Activated T-cell treated with anti-CD3 and anti-CD28 coated beads, Interleukin-2, amount 50 U/mL, for 48 hours (primary cell): Measurements from ENCODE around the gene LTC4S.
A peak's percentile ranks its signal among the peaks of the same experiment; 100 is the strongest.
"Not testable (repeated sequence)": the region's sequence is repeated elsewhere in the genome, so short reads cannot be mapped to it uniquely, and the experiment has no call there.

Source experiments
- DNase-seq, 2 experiments: peaks; one replicate each; pipeline ENCODE4 v3.0.0-alpha.2; 2020

Gene LTC4S

GRCh38 chr5:179793468-179794139 is at the start of gene LTC4S:
LTC4S (plus strand) TSS chr5:179793986; CDS start chr5:179794081, 95 bp downstream.
- DNase-seq, result peak in 1 of 2 experiments; percentile 43

- DNase-seq, result not testable (repeated sequence)
These were observed 49.7 kb upstream of the LTC4S start for GRCh38 chr5:179744106-179744505.

GRCh38 chr5:179746872-179747271 is 46.9 kb upstream of the LTC4S start:
- no peak for DNase-seq

GRCh38 chr5:179747811-179748210 is 46.0 kb upstream of the LTC4S start:
- DNase-seq, result no peak

- DNase-seq, result peak in 1 of 2 experiments; percentile 13
These were observed 43.8 kb upstream of the LTC4S start for GRCh38 chr5:179749857-179750508.

GRCh38 chr5:179753971-179754370 is 39.8 kb upstream of the LTC4S start:
- DNase-seq, result no peak

- DNase-seq, result no peak
These were observed 38.8 kb upstream of the LTC4S start for GRCh38 chr5:179755022-179755421.

GRCh38 chr5:179758955-179759354 is 34.8 kb upstream of the LTC4S start:
- DNase-seq, result peak in 1 of 2 experiments; percentile 33

GRCh38 chr5:179759581-179760551 is 33.9 kb upstream of the LTC4S start:
- DNase-seq, result peak; percentile 52 to 62

GRCh38 chr5:179762079-179762780 is 31.6 kb upstream of the LTC4S start:
- DNase-seq, result peak in 1 of 2 experiments; percentile 36

- DNase-seq, result no peak
These were observed 31.0 kb upstream of the LTC4S start for GRCh38 chr5:179762781-179763176.

- DNase-seq, result peak; percentile 48 to 54
These were observed 30.4 kb upstream of the LTC4S start for GRCh38 chr5:179763215-179763945.

GRCh38 chr5:179764056-179764455 is 29.7 kb upstream of the LTC4S start:
- no peak for DNase-seq

GRCh38 chr5:179765400-179765799 is 28.4 kb upstream of the LTC4S start:
- no peak for DNase-seq

GRCh38 chr5:179766021-179766725 is 27.6 kb upstream of the LTC4S start:
- no peak for DNase-seq

GRCh38 chr5:179766726-179767455 is 26.9 kb upstream of the LTC4S start:
- DNase-seq, result no peak

- DNase-seq, result no peak
These were observed 26.2 kb upstream of the LTC4S start for GRCh38 chr5:179767496-179768100.

GRCh38 chr5:179768326-179769085 is 25.3 kb upstream of the LTC4S start:
- DNase-seq, result peak; percentile 31 to 42

- no peak for DNase-seq
These were observed 24.5 kb upstream of the LTC4S start for GRCh38 chr5:179769271-179769670.
